ENCODE data around the gene SPTBN1. TPM values are rescaled to one million over a fixed set of nuclear protein-coding genes. Genes with fewer than 3 reads are reported as not detected.

SPTBN1 gene
- total and polyA plus RNA-seq, 2 of the 13 experiments (the other 11 are each of a cell fraction or from before 2014, with no cell fraction given): 123 to 299 TPM

GRCh38 chr2:54558188-54559005, 102.3 kb downstream of the SPTBN1 start (continued):
- TF ChIP-seq ZNF281 (CRISPR knock-in tag; IDR thresholded peaks at IDR 0.05; ENCODE audit: borderline replicate concordance) (no peak), ATF2 (CRISPR knock-in tag; IDR thresholded peaks at IDR 0.05) (0 out of 2 replicates have a peak, but pooled peaks have one; percentile 46), ZNF235 (CRISPR knock-in tag; IDR thresholded peaks at IDR 0.05; ENCODE audit: borderline replicate concordance) (0 out of 2 replicates have a peak, but pooled peaks have one; percentile 33), ELF1 (CRISPR knock-in tag; IDR thresholded peaks at IDR 0.05) (peak; percentile 40; the same call in 1 of the 2 replicates), ZBTB34 (CRISPR knock-in tag; IDR thresholded peaks at IDR 0.05) (peak; percentile 24; the same call in 1 of the 2 replicates)
